Islet of Langerhans (tissue), 1 donor: Measurements from ENCODE around the gene POLR1G.

ENCODE experiments used
- FAIRE-seq: peaks from one replicate; lab custom pipeline; 2011; peaks lifted over from hg19 to GRCh38; lab: Jason Lieb, UNC

Gene POLR1G

GRCh38 chr19:45406226-45407090 is at the start of gene POLR1G:
Gene POLR1G, plus strand, starts transcription at chr19:45406644. Its CDS starts 53 bp downstream, at chr19:45406697.
- peak; percentile 89 for FAIRE-seq

- FAIRE-seq, result no peak
These were observed 49.5 kb upstream of the POLR1G start for GRCh38 chr19:45356760-45357444.

- FAIRE-seq, result no peak
These were observed 49.0 kb upstream of the POLR1G start for GRCh38 chr19:45357445-45357783.

- FAIRE-seq, result no peak
These were observed 48.1 kb upstream of the POLR1G start for GRCh38 chr19:45358213-45358792.

- no peak for FAIRE-seq
These were observed 44.8 kb upstream of the POLR1G start for GRCh38 chr19:45361608-45362007.

- FAIRE-seq, result no peak
These were observed 44.2 kb upstream of the POLR1G start for GRCh38 chr19:45362291-45362690.

GRCh38 chr19:45363861-45364459 is 42.5 kb upstream of the POLR1G start:
- no peak for FAIRE-seq

GRCh38 chr19:45364696-45365095 is 41.7 kb upstream of the POLR1G start:
- no peak for FAIRE-seq

GRCh38 chr19:45368127-45368526 is 38.3 kb upstream of the POLR1G start:
- FAIRE-seq, result no peak

- no peak for FAIRE-seq
These were observed 37.6 kb upstream of the POLR1G start for GRCh38 chr19:45368737-45369340.

- peak; percentile 68 for FAIRE-seq
These were observed 35.8 kb upstream of the POLR1G start, which contains the start of gene ERCC2 for GRCh38 chr19:45370410-45371204. Gene ERCC2, minus strand, starts transcription at chr19:45370573. Its CDS starts 33 bp downstream, at chr19:45370540.

- no peak for FAIRE-seq
These were observed 30.3 kb upstream of the POLR1G start for GRCh38 chr19:45376045-45376724.

- FAIRE-seq, result no peak
These were observed 26.3 kb upstream of the POLR1G start for GRCh38 chr19:45380107-45380506.

GRCh38 chr19:45382426-45382825 is 24.0 kb upstream of the POLR1G start:
- no peak for FAIRE-seq

- FAIRE-seq, result no peak
These were observed 20.8 kb upstream of the POLR1G start for GRCh38 chr19:45385392-45386221.

- no peak for FAIRE-seq
These were observed 15.1 kb upstream of the POLR1G start for GRCh38 chr19:45391346-45391745.

- FAIRE-seq, result no peak
These were observed 14.4 kb upstream of the POLR1G start for GRCh38 chr19:45391871-45392665.

- FAIRE-seq, result no peak
These were observed 10.4 kb upstream of the POLR1G start for GRCh38 chr19:45395821-45396617.
